Activated CD4-positive, alpha-beta T cell treated with anti-CD3 and anti-CD28 coated beads for 36 hours (primary cell): Measurements from ENCODE around the gene RPS15. TPM values are rescaled to one million over a fixed set of nuclear protein-coding genes. Genes with fewer than 3 reads are reported as not detected.

Experiments used
- ATAC-seq: fragments of 200-7000 bp; cut with Tn5 transposase; one replicate; pipeline ENCODE4 v1.10.0; 2021; ENCODE audit warnings: mild to moderate bottlenecking, moderate library complexity
- CTCF ChIA-PET: fragments of 350-600 bp; sonication (Branson Sonifier 250); formaldehyde crosslinking; loops from one replicate; lab custom pipeline; 2021; ENCODE audit warnings: antibody characterized with exemption; lab: Charles Lee
- POLR2A ChIA-PET: fragments of 350-600 bp; sonication (Branson Sonifier 250); formaldehyde crosslinking; loops from one replicate; lab custom pipeline; 2021; ENCODE audit warnings: antibody characterized with exemption, inconsistent platforms; lab: Charles Lee
- DNase-seq: peaks from one replicate; pipeline ENCODE4 v3.0.0-alpha.2; 2020
- H3K27ac Mint-ChIP-seq: one replicate; pipeline ENCODE4 v1.8.0; 2021; ENCODE audit warnings: mixed read lengths
- H3K27me3 Mint-ChIP-seq: one replicate; pipeline ENCODE4 v1.8.0; 2021; ENCODE audit warnings: mixed read lengths
- H3K36me3 Mint-ChIP-seq: one replicate; pipeline ENCODE4 v1.8.0; 2021; ENCODE audit warnings: low read depth, mixed read lengths
- H3K4me1 Mint-ChIP-seq: one replicate; pipeline ENCODE4 v1.8.0; 2021; ENCODE audit warnings: mixed read lengths
- H3K4me3 Mint-ChIP-seq: one replicate; pipeline ENCODE4 v1.8.0; 2021; ENCODE audit warnings: mild to moderate bottlenecking, moderate library complexity, mixed read lengths
- H3K9me3 Mint-ChIP-seq: one replicate; pipeline ENCODE4 v1.8.0; 2021; ENCODE audit warnings: low read depth, mixed read lengths
- intact Hi-C, 2 experiments: fragments of 100-400 bp; cut with DNase I in 1 of 2; cut with micrococcal nuclease in 1 of 2; formaldehyde crosslinking; loops; one replicate each; pipeline versions ENCODE4 v1.14.2 to v1.15.1; 2022 to 2024; cut with DNase I, micrococcal nuclease
- total RNA-seq, 2 experiments: library from RNA; stranded (reverse); gene quantifications; one replicate each; pipeline ENCODE4 v1.2.3, GENCODE V29; 2021

The RPS15 gene
- total RNA-seq, 2 experiments from 2014 or later: 1,716 to 1,858 TPM

DNA sequence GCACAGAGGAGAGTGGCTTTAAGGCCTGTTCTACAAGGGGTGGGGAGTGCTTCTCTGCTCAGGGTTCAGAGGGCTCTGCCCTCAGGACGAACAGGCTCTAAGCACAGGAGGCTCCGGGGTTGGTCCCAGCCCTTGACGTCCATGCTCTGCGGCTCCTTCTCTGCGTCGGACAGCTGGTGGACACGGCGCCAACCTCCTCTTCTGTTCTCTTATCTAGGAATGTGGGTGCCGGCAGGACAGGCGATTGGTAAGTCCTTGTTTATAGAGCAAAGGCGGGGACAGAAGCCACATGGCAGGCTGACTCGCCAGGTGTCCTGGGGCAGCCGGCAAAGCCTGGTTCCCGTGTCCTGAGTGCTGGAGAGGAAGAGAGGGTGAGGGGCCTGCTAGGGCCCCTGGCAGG, 8.4 kb upstream of the RPS15 start:
- intact Hi-C loops: no loop called here
- POLR2A ChIA-PET: no interaction called here
- H3K9me3 Mint-ChIP-seq: no peaks in the 10 kb centered on the region

DNA sequence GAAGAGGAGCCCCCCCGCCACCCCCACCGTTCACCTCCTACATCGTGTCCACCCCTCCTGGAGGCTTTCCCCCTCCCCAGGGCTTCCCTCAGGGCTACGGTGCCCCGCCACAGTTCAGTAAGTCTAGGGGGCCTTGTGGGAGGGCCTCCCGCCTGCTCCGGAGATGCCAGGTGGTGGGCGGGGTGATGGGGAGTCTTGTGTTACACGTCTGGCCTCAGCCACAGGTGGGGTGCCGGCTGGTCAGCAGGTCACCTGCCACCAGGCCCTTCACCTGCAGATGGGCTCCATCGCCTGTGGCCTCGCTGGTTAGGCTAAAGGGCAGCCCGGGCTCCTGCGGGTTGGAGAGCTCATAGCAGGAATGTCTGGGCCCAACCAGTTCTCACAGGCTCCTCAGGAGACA, 8.0 kb upstream of the RPS15 start:
- no peak overlapping the region for H3K4me3 Mint-ChIP-seq
- ChIA-PET CTCF (interaction anchor here (0.6 to 0.7 kb wide), 2 partner anchors 13 to 164 kb away, joined by 4 to 6 read pairs; no protein-coding TSS in a partner anchor), POLR2A (no interaction called here)
- no peaks in the 10 kb centered on the region for H3K9me3 Mint-ChIP-seq
- H3K27me3 Mint-ChIP-seq: no peaks in the 10 kb centered on the region
- intact Hi-C loops: no loop called here
- H3K27ac Mint-ChIP-seq: no peak overlapping the region
- H3K4me1 Mint-ChIP-seq: no peaks in the 10 kb centered on the region
- H3K36me3 Mint-ChIP-seq: peaks cover 21% of the 10 kb centered on the region
- ATAC-seq (no peak), DNase-seq (no peak)

More for the DNA sequence above, 8.4 kb upstream of the RPS15 start:
- CTCF ChIA-PET: interaction anchor here (1.4 kb wide), 1 partner anchor 21 kb away, joined by 3 read pairs; no protein-coding TSS in a partner anchor
- Mint-ChIP-seq H3K27me3 (no peaks in the 10 kb centered on the region), H3K4me3 (no peak overlapping the region), H3K36me3 (peaks cover 23% of the 10 kb centered on the region), H3K4me1 (no peaks in the 10 kb centered on the region), H3K27ac (no peak overlapping the region)
- ATAC-seq: no peak
- no peak for DNase-seq

- DNase-seq (no peak), ATAC-seq (no peak)
- no peaks in the 10 kb centered on the region for H3K27me3 Mint-ChIP-seq
- CTCF ChIA-PET: interaction anchor here (0.6 kb wide), 1 partner anchor 241 kb away, joined by 3 read pairs; no protein-coding TSS in a partner anchor
- H3K27ac Mint-ChIP-seq: no peak overlapping the region
- H3K4me1 Mint-ChIP-seq: no peaks in the 10 kb centered on the region
- no peak overlapping the region for H3K4me3 Mint-ChIP-seq
- POLR2A ChIA-PET: interaction anchor here (0.5 kb wide), 1 partner anchor 18 kb away, joined by 4 read pairs; no protein-coding TSS in a partner anchor
- intact Hi-C loops: no loop called here
- peaks cover 19% of the 10 kb centered on the region for H3K36me3 Mint-ChIP-seq
- H3K9me3 Mint-ChIP-seq: no peaks in the 10 kb centered on the region
Measured at GRCh38 chr19:1431759-1432506, 6.3 kb upstream of the RPS15 start.

DNA sequence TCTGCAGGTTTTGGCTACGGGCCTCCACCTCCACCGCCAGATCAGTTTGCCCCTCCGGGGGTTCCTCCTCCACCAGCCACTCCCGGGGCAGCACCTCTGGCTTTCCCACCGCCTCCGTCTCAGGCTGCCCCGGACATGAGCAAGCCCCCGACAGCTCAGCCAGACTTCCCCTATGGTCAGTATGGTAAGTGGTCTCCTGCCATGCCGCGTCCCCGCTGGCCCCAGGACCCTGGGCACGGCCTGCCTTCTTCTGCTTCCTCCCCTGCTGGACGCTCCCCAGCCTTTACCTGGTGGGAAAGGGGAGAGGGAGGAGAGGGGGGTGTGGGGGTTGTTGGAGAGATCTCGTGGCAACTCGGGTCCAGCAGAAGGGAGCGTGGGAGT, 5.7 kb upstream of the RPS15 start:
- H3K9me3 Mint-ChIP-seq: no peaks in the 10 kb centered on the region
- intact Hi-C loops: no loop called here
- H3K36me3 Mint-ChIP-seq: peaks cover 19% of the 10 kb centered on the region
- ChIA-PET POLR2A (no interaction called here), CTCF (no interaction called here)
- DNase-seq (no peak), ATAC-seq (no peak)
- no peaks in the 10 kb centered on the region for H3K27me3 Mint-ChIP-seq
- H3K4me3 Mint-ChIP-seq: no peak overlapping the region
- no peak overlapping the region for H3K27ac Mint-ChIP-seq
- peaks cover under 1% of the 10 kb centered on the region for H3K4me1 Mint-ChIP-seq

- ChIA-PET POLR2A (no interaction called here), CTCF (no interaction called here)
- ATAC-seq (no peak), DNase-seq (no peak)
- Mint-ChIP-seq H3K27me3 (no peaks in the 10 kb centered on the region), H3K4me1 (peaks cover 9% of the 10 kb centered on the region), H3K9me3 (no peaks in the 10 kb centered on the region), H3K36me3 (peaks cover 22% of the 10 kb centered on the region), H3K27ac (no peak overlapping the region), H3K4me3 (no peak overlapping the region)
- intact Hi-C loops: no loop called here
Measured at GRCh38 chr19:1433119-1434039, 4.8 kb upstream of the RPS15 start.

- intact Hi-C loops: no loop called here
- Mint-ChIP-seq H3K9me3 (no peaks in the 10 kb centered on the region), H3K4me3 (no peak overlapping the region), H3K27ac (no peak overlapping the region), H3K36me3 (peaks cover 24% of the 10 kb centered on the region), H3K4me1 (peaks cover 9% of the 10 kb centered on the region), H3K27me3 (no peaks in the 10 kb centered on the region)
- POLR2A ChIA-PET: no interaction called here
- no peak for ATAC-seq
- CTCF ChIA-PET: no interaction called here
- DNase-seq: no peak
Measured at GRCh38 chr19:1434040-1434366, 4.2 kb upstream of the RPS15 start.

DNA sequence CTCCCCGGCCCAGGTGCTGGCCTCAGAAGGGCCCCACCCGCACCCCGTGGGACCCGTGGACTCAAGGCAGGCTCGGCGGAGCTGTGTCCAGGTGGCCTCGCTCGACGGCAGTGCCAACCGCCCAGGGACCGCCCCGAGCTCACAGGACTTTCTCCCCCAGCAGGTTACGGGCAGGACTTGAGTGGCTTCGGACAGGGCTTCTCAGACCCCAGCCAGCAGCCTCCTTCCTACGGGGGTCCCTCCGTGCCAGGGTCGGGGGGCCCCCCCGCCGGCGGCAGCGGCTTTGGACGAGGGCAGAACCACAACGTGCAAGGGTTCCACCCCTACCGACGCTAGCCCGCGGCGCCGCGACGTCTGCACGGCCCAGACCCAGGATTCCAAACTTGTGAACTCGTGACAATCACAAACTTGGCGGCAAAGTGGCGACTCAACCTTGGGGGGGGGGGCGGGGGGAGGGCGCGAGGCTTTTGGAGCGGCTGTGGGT, 3.6 kb upstream of the RPS15 start:
- intact Hi-C loops: loop anchor here in 1 of 2 experiments (5.0 kb wide), 1 partner anchor 637 kb away; the partner anchor contains the start of gene PTBP1
- peaks cover 30% of the 10 kb centered on the region for H3K36me3 Mint-ChIP-seq

DNA sequence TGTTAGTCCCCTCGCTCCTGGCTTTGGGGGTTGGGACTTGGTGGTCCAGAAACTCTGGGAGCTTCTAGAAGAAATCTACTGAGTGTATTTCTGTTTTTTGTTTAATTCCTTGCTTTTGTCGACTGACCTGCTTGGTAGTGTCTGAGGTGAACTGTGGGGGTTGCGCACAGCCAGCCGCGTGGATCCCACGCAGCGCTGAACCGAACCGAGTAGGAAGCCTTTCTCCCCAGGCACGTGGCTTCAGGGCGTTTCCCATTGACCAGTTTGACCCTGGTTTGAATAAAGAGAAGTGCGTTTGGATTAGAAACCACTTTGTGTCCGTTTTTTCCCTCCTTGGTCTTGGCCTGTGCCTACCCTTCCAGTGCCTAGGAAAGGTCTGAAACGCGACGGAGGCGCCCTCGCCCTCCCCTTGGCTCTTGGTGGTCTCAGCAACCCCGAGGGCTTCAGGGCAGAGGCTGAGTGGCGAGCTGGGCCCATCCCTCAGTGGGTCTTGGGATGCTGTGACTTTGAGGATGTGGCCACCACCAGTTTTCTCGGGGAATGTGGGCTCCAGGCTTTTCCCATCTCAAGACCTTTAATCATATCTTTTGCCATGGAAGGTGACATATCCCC, 2.7 kb upstream of the RPS15 start:
- ChIA-PET POLR2A (no interaction called here), CTCF (no interaction called here)
- intact Hi-C loops: loop anchor here in 1 of 2 experiments (5.0 kb wide), 1 partner anchor 638 kb away; the partner anchor contains the start of gene PTBP1

More for the DNA sequence above, 3.6 kb upstream of the RPS15 start:
- H3K4me1 Mint-ChIP-seq: peaks cover 10% of the 10 kb centered on the region
- H3K27ac Mint-ChIP-seq: no peak overlapping the region
- H3K27me3 Mint-ChIP-seq: no peaks in the 10 kb centered on the region
- CTCF ChIA-PET: no interaction called here
- H3K4me3 Mint-ChIP-seq: no peak overlapping the region
- POLR2A ChIA-PET: no interaction called here
- DNase-seq (no peak), ATAC-seq (no peak)
- no peaks in the 10 kb centered on the region for H3K9me3 Mint-ChIP-seq

DNA sequence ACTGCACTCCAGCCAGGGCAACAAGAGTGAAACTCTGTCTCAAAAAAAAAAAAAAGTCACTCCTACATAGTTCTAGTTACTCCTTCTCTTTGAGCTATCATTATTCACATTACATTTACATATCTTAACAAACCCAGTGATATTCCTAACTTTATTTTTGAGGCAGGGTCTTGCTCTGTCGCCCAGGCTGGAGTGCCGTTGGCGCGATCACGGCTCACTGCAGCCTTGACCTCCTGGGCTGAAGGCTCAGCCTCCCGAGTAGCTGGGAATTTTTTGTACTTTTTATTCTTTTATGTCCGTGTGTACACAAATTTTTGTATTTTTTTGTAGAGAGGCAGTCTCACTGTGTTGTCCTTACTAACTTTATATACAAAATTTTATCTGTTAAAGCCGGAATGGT, 587 bp upstream of the RPS15 start:
- ChIA-PET POLR2A (interaction anchor here (0.6 kb wide), 2 partner anchors 25 to 754 kb away, joined by 3 to 4 read pairs; no protein-coding TSS in a partner anchor), CTCF (interaction anchor here (0.5 to 1.7 kb wide), 8 partner anchors 11 to 158 kb away, joined by 3 to 5 read pairs (median 3); no protein-coding TSS in a partner anchor)
- Mint-ChIP-seq H3K36me3 (peaks cover 51% of the 10 kb centered on the region), H3K4me1 (peaks cover 34% of the 10 kb centered on the region), H3K9me3 (no peaks in the 10 kb centered on the region), H3K27me3 (no peaks in the 10 kb centered on the region), H3K27ac (no peak overlapping the region), H3K4me3 (peak overlapping the region; percentile 94)
- intact Hi-C loops: loop anchor here (1.0 to 5.0 kb wide), 10 partner anchors 30 to 640 kb away; partner anchors contain the start of genes DAZAP1 (in 2 of the 2), ADAMTSL5 (in 1 of the 2), C19orf25 (in 1 of the 2) and FAM174C (in 1 of the 2)
- DNase-seq (no peak), ATAC-seq (no peak)

More for the DNA sequence above, 2.7 kb upstream of the RPS15 start:
- Mint-ChIP-seq H3K36me3 (peaks cover 39% of the 10 kb centered on the region), H3K27ac (no peak overlapping the region), H3K9me3 (no peaks in the 10 kb centered on the region), H3K4me3 (no peak overlapping the region), H3K27me3 (no peaks in the 10 kb centered on the region), H3K4me1 (peaks cover 19% of the 10 kb centered on the region)
- DNase-seq (no peak), ATAC-seq (no peak)

DNA sequence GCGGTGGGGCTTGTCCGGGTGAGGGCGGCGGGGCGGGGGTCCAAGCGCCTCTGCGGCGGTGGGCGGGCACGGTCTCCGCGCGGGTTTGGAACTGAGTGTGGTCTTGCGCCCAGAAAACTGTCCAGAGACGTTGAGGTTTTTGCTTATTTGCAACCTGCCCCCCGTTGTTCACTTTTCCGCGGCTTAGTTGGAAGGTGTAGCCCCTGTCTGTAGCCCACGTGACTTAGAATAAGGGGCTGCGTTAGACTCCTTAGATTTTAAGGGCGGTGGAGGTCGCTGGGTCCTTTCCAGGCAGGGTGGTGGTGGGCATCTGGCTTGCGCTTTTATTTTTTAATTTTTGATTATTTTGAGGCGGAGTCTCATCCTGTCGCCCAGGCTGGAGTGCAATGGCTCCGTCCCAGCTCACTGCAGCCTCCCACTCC, 748 bp downstream of the RPS15 start:
- no peaks in the 10 kb centered on the region for H3K27me3 Mint-ChIP-seq
- POLR2A ChIA-PET: no interaction called here

More for the DNA sequence above, 748 bp downstream of the RPS15 start:
- Mint-ChIP-seq H3K36me3 (peaks cover 47% of the 10 kb centered on the region), H3K4me1 (peaks cover 34% of the 10 kb centered on the region), H3K27ac (peak overlapping the region; percentile 99), H3K9me3 (no peaks in the 10 kb centered on the region), H3K4me3 (peak overlapping the region; percentile 94)
- CTCF ChIA-PET: interaction anchor here (1.0 to 1.6 kb wide), 2 partner anchors 34 to 195 kb away, joined by 3 read pairs; no protein-coding TSS in a partner anchor
- intact Hi-C loops: loop anchor here (1.0 to 5.0 kb wide), 10 partner anchors 32 to 642 kb away; partner anchors contain the start of genes DAZAP1 (in 2 of the 2), ADAMTSL5 (in 1 of the 2), C19orf25 (in 1 of the 2) and FAM174C (in 1 of the 2)
- ATAC-seq: no peak
- DNase-seq: no peak
